GM12892 (cell line): Measurements from ENCODE around the gene MICAL2.

Source experiments
- POLR2A ChIP-seq: IDR thresholded peaks from 2 replicates; pipeline ENCODE4 v1.6.1; 2011; ENCODE audit warnings: low read depth, low read length, control low read depth
- POLR2AphosphoS5 ChIP-seq: IDR thresholded peaks from 2 replicates; pipeline ENCODE4 v1.6.1; 2011; ENCODE audit warnings: low read depth, low read length, control low read depth

GRCh38 chr11:12222055-12222792 is 111.8 kb downstream of the MICAL2 start:
- no peak for TF ChIP-seq POLR2AphosphoS5
- TF ChIP-seq POLR2A, result no peak
